Measurements from ENCODE around the gene TVP23A.

The TVP23A gene

GRCh38 chr16:10770907-10771306, 47.7 kb downstream of the TVP23A start:
- peak overlapping the region; percentile 49 for H3K27ac ChIP-seq
- no peak overlapping the region for H3K4me3 ChIP-seq (ENCODE audit: low read depth in 1 of 2, low read length in 1 of 2)
- no peaks in the 10 kb centered on the region for H3K27me3 ChIP-seq

GRCh38 chr16:10769381-10769780, 49.2 kb downstream of the TVP23A start:
- H3K36me3 ChIP-seq, result peaks cover 17% of the 10 kb centered on the region

More at GRCh38 chr16:10770907-10771306, 47.7 kb downstream of the TVP23A start:
- H3K9me3 ChIP-seq, result no peaks in the 10 kb centered on the region
- peaks cover 10% of the 10 kb centered on the region for H3K36me3 ChIP-seq
- peaks cover 15 to 43% of the 10 kb centered on the region in 2 experiments for H3K4me1 ChIP-seq (ENCODE audit: control insufficient read depth in 1 of 2, insufficient read depth in 1 of 2, low read depth in 1 of 2, low read length in 1 of 2)
- TF ChIP-seq CTCF (IDR thresholded peaks at IDR 0.05), result no peak

GRCh38 chr16:10767127-10767526, 51.5 kb downstream of the TVP23A start:
- peaks cover 40% of the 10 kb centered on the region for H3K36me3 ChIP-seq
- peaks cover 4 to 23% of the 10 kb centered on the region in 2 experiments for H3K4me1 ChIP-seq (ENCODE audit: control insufficient read depth in 1 of 2, insufficient read depth in 1 of 2, low read depth in 1 of 2, low read length in 1 of 2)
- TF ChIP-seq CTCF (IDR thresholded peaks at IDR 0.05), result no peak
- H3K27ac ChIP-seq, result no peak overlapping the region
- no peak overlapping the region for H3K4me3 ChIP-seq (ENCODE audit: low read depth in 1 of 2, low read length in 1 of 2)
- H3K27me3 ChIP-seq, result no peaks in the 10 kb centered on the region
- H3K9me3 ChIP-seq, result no peaks in the 10 kb centered on the region

More at GRCh38 chr16:10769381-10769780, 49.2 kb downstream of the TVP23A start:
- no peaks in the 10 kb centered on the region for H3K9me3 ChIP-seq
- peaks cover 15 to 43% of the 10 kb centered on the region in 2 experiments for H3K4me1 ChIP-seq (ENCODE audit: control insufficient read depth in 1 of 2, insufficient read depth in 1 of 2, low read depth in 1 of 2, low read length in 1 of 2)
- H3K27ac ChIP-seq, result no peak overlapping the region
- no peaks in the 10 kb centered on the region for H3K27me3 ChIP-seq
- no peak for TF ChIP-seq CTCF (IDR thresholded peaks at IDR 0.05)
- H3K4me3 ChIP-seq (ENCODE audit: low read depth in 1 of 2, low read length in 1 of 2), result no peak overlapping the region

GRCh38 chr16:10765772-10766171, 52.8 kb downstream of the TVP23A start:
- Histone ChIP-seq H3K4me1 (ENCODE audit: control insufficient read depth in 1 of 2, insufficient read depth in 1 of 2, low read depth in 1 of 2, low read length in 1 of 2) (peaks cover 0 to 9% of the 10 kb centered on the region in 2 experiments), H3K36me3 (peaks cover 53% of the 10 kb centered on the region), H3K4me3 (ENCODE audit: low read depth in 1 of 2, low read length in 1 of 2) (no peak overlapping the region)

GRCh38 chr16:10763456-10763855, 55.1 kb downstream of the TVP23A start:
- H3K9me3 ChIP-seq, result no peaks in the 10 kb centered on the region
- no peaks in the 10 kb centered on the region for H3K27me3 ChIP-seq
- H3K4me1 ChIP-seq (ENCODE audit: control insufficient read depth in 1 of 2, insufficient read depth in 1 of 2, low read depth in 1 of 2, low read length in 1 of 2), result no peaks in the 10 kb centered on the region
- TF ChIP-seq CTCF (IDR thresholded peaks at IDR 0.05), result no peak
- peaks cover 70% of the 10 kb centered on the region for H3K36me3 ChIP-seq
- no peak overlapping the region for H3K27ac ChIP-seq
- H3K4me3 ChIP-seq (ENCODE audit: low read depth in 1 of 2, low read length in 1 of 2), result no peak overlapping the region

More at GRCh38 chr16:10765772-10766171, 52.8 kb downstream of the TVP23A start:
- Histone ChIP-seq H3K27me3 (no peaks in the 10 kb centered on the region), H3K27ac (no peak overlapping the region), H3K9me3 (no peaks in the 10 kb centered on the region)
- no peak for TF ChIP-seq CTCF (IDR thresholded peaks at IDR 0.05)
